ENCODE results near the gene HDAC10. TPM values are rescaled to one million over a fixed set of nuclear protein-coding genes. Genes with fewer than 3 reads are reported as not detected.

The HDAC10 gene
- polyA plus RNA-seq, 1 of the 3 experiments (the other 2 are of a cell fraction): 51.9 TPM

DNA sequence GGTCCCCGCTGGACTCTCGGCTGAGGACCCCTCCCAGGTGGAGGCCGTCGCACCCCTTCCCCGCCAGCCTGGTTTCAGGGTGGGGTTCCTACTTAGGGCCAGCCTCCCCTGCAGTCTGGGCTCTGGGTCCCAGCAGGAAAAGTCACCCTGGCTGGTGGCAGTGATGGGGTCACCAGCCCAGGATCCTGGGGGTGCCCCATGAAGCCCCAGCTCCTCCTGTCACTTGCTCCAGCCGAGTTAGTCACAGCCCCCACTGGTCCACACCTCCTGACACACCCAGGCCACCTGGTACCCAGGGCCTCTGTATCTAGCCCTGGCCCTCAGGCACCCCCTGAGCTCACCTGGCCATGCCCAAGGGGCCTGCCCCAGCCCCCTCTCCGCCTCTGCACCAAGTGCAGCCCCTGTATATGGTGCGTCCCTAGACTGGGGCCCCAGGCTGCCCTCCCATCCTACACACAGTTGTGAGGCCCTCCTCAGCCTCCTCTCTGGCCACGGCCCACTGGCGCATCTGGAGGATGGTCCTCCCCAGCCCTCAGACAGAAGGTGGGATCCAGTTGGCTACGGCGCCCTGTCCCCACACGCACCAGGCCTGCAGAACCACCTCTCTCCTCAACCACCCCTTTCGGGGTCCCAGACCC, 49.7 kb upstream of the HDAC10 start:
- 89% methylated on average over 10 of the region's 14 CpGs for WGBS (ENCODE audit: low lambda C conversion rate)
- ChIA-PET CTCF (interaction anchor here (0.6 to 3.4 kb wide), 8 partner anchors 24 to 160 kb away, joined by 3 to 19 read pairs (median 4); partner anchors contain the start of gene HDAC10), POLR2A (interaction anchor here (0.9 to 1.2 kb wide), 2 partner anchors 20 to 29 kb away, joined by 3 read pairs; no protein-coding TSS in a partner anchor)
- peaks cover 99% of the 10 kb centered on the region for H3K79me2 ChIP-seq (ENCODE audit: insufficient read depth)
- no peak for DNase-seq
- no peak overlapping the region for H3K4me2 ChIP-seq
- H3K4me3 ChIP-seq (ENCODE audit: low read depth in 2 of 2, low read length in 1 of 2): no peak overlapping the region
- peaks cover 41 to 52% of the 10 kb centered on the region in 2 experiments; a peak in 3 of 4 replicates for H3K4me1 ChIP-seq (ENCODE audit: control insufficient read depth in 1 of 2, insufficient read depth in 2 of 2, low read depth in 1 of 2, low read length in 1 of 2)
- no peaks in the 10 kb centered on the region for H3K9me3 ChIP-seq
- H3K36me3 ChIP-seq (replicated peaks in 1 of 2; ENCODE audit: control insufficient read depth in 1 of 2, insufficient read depth in 2 of 2, low read length in 1 of 2): peaks cover 3 to 11% of the 10 kb centered on the region in 2 experiments
- TF ChIP-seq USF1 (IDR thresholded peaks at IDR 0.05; ENCODE audit: borderline replicate concordance, low read depth) (no peak), TAF1 (IDR thresholded peaks at IDR 0.05; ENCODE audit: borderline replicate concordance, low read depth, low read length) (no peak), RAD21 (IDR thresholded peaks at IDR 0.05; ENCODE audit: low read length) (no peak), ELF1 (IDR thresholded peaks at IDR 0.05) (no peak), JUND (IDR thresholded peaks at IDR 0.05) (no peak), EP300 (IDR thresholded peaks at IDR 0.05; ENCODE audit: borderline replicate concordance in 1 of 2, low read depth in 1 of 2, low read length in 1 of 2) (no peak), RCOR1 (IDR thresholded peaks at IDR 0.05; ENCODE audit: low read length) (no peak), EZH2phosphoT487 (IDR thresholded peaks at IDR 0.05; ENCODE audit: borderline replicate concordance, low read depth) (no peak), MEF2A (IDR thresholded peaks at IDR 0.05; ENCODE audit: borderline replicate concordance, low read depth) (no peak)
- TF ChIP-seq, protein P1, sequence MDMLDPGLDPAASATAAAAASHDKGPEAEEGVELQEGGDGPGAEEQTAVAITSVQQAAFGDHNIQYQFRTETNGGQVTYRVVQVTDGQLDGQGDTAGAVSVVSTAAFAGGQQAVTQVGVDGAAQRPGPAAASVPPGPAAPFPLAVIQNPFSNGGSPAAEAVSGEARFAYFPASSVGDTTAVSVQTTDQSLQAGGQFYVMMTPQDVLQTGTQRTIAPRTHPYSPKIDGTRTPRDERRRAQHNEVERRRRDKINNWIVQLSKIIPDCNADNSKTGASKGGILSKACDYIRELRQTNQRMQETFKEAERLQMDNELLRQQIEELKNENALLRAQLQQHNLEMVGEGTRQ (IDR thresholded peaks at IDR 0.05; ENCODE audit: borderline replicate concordance, low read depth, low read length): no peak
- H2AFZ ChIP-seq (ENCODE audit: low read depth): no peak overlapping the region
- H3K27ac ChIP-seq (ENCODE audit: low read depth in 2 of 2, low read length in 1 of 2): peak overlapping the region in 1 of 2 experiments; percentile 95; a peak in 1 of 4 replicates
- H3K9me2 ChIP-seq: no peaks in the 10 kb centered on the region
- H3K27me3 ChIP-seq (ENCODE audit: insufficient read depth): no peaks in the 10 kb centered on the region
- H3K9ac ChIP-seq: no peak overlapping the region
- peaks cover 81% of the 10 kb centered on the region for H4K20me1 ChIP-seq (ENCODE audit: insufficient read depth)
- H3F3A ChIP-seq (replicated peaks; ENCODE audit: insufficient read depth): peaks cover 6% of the 10 kb centered on the region

DNA sequence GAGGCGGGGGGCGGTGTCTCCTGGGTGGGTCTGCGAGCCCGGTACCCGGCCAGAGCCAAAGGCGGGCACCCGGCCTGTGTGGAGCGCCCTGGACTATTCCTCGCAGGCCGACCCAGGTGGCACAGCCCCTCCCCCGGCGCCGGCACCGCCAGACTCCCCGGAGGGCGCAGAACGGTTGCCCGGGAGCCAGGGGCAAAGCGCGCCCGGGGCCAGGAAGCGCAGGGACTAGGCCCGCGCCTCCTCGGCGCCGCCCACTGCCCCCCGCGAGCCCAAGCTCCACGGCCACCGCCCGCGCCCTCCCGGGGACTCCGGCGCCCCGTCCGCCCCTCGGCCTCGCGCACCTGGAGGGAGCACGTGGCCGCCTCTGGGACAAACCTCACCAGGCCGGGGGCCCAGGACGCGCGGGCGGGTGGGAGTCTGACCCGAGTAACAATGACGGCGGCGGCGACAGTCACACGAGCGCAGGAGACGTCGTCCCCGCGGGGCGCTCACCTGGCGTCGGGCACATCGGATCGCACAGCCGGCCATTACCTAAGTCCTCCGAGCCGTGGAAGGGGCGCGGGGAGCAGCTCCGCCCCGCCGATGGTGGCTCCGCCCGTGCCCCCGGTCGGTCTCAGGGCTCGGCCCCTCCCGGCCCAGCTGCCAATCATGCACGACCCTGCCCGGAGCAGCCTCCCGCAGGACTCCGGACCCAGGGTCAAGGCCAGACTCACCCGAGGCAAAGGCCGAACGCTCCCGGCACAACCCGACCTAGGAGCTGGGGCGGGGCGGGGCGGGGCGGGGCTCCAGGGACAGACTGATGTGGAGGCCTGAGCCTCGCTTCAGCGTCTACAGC, 48.9 kb upstream of the HDAC10 start:
- Histone ChIP-seq H3K4me1 (ENCODE audit: control insufficient read depth in 1 of 2, insufficient read depth in 2 of 2, low read depth in 1 of 2, low read length in 1 of 2) (peaks cover 34 to 44% of the 10 kb centered on the region in 2 experiments; a peak in 3 of 4 replicates), H3K4me2 (no peak overlapping the region), H3K79me2 (ENCODE audit: insufficient read depth) (peaks cover 99% of the 10 kb centered on the region), H3K27me3 (ENCODE audit: insufficient read depth) (no peaks in the 10 kb centered on the region), H3K9me3 (no peaks in the 10 kb centered on the region), H4K20me1 (ENCODE audit: insufficient read depth) (peaks cover 88% of the 10 kb centered on the region), H3F3A (replicated peaks; ENCODE audit: insufficient read depth) (peaks cover 5% of the 10 kb centered on the region), H3K36me3 (replicated peaks in 1 of 2; ENCODE audit: control insufficient read depth in 1 of 2, insufficient read depth in 2 of 2, low read length in 1 of 2) (peaks cover 0 to 11% of the 10 kb centered on the region in 2 experiments), H2AFZ (ENCODE audit: low read depth) (no peak overlapping the region), H3K27ac (ENCODE audit: low read depth in 2 of 2, low read length in 1 of 2) (no peak overlapping the region; a peak in 1 of 4 replicates), H3K9ac (no peak overlapping the region), H3K9me2 (no peaks in the 10 kb centered on the region), H3K4me3 (ENCODE audit: low read depth in 2 of 2, low read length in 1 of 2) (no peak overlapping the region)
- ChIA-PET POLR2A (no interaction called here), CTCF (interaction anchor here (0.6 to 3.4 kb wide), 8 partner anchors 24 to 159 kb away, joined by 3 to 19 read pairs (median 4); partner anchors contain the start of gene HDAC10)
- TF ChIP-seq RXRA (IDR thresholded peaks at IDR 0.05; ENCODE audit: borderline replicate concordance, low read depth): no peak
- no peak for TF ChIP-seq GABPA (IDR thresholded peaks at IDR 0.05; ENCODE audit: low read depth)
- DNase-seq: no peak
- 95% methylated on average over 42 of the region's 93 CpGs for WGBS (ENCODE audit: low lambda C conversion rate)
